ENCODE data around the gene NAB2.

DNA sequence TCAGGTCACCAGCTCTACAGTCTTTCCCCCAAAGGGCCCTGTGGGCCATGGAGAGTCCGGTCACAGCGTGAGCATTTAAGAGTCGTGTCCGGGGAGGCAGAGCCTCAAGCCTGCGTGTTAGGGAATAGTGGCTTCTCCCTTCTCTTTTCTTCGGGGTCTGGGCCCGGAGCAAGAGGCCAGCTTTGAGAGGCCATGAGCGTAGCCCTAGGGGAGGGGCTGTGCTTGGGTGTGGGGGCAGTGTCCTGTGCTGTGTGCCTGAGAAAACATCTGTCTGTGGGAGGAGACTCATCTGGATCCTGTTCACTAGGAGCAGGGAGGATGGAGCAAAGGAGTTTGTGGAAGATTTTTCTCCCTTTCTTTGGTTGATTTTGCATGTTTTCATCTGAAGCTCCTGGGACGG lies 53.2 kb downstream of the NAB2 start:
- no peak for TF ChIP-seq EZH2phosphoT487 (IDR thresholded peaks at IDR 0.05; ENCODE audit: insufficient read depth, low read depth)
- TF ChIP-seq EZH2 (IDR thresholded peaks at IDR 0.05; ENCODE audit: insufficient read depth, poor library complexity, severe bottlenecking) = no peak

Measured in GM23248 (cell line).